Stimulated activated CD8-positive, alpha-beta memory T cell treated with anti-CD3 and anti-CD28 coated beads, Interleukin-4, amount 100 ng/mL, for 48 hours (primary cell): ENCODE results near the gene MRPL45.

Experiments
- DNase-seq: peaks from one replicate; pipeline ENCODE4 v3.0.0-alpha.2; 2020

Gene MRPL45

GRCh38 chr17:38349097-38349730 lies 52.2 kb downstream of the MRPL45 start:
- peak; percentile 91 for DNase-seq

DNA sequence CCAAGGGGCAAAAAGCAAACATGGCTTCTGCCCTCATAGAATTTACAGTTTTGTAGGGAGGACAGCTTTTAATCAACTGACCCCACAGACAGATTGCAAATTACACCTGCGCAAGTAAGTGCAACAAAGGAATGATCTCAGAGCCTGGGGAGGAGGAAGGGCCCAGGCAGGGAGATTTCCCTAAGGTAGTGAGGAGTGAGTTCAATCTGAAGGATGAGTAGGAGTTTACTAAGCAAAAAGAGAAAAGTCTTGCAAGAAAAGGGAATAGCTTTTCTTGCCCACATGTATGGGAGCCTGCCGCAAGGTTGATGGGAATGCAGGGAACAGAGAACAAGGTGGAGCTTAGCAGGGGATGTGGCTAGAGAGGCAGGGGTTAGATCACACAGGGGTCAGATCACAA lies 53.1 kb downstream of the MRPL45 start:
- DNase-seq: no peak

- peak; percentile 98 for DNase-seq
Measured at GRCh38 chr17:38351412-38352222, 54.6 kb downstream of the MRPL45 start, which contains the start of gene SOCS7. TSS of gene SOCS7 (plus strand) at chr17:38351844. CDS start at chr17:38352053, 209 bp downstream.

GRCh38 chr17:38352245-38353085 lies 55.5 kb downstream of the MRPL45 start:
- peak; percentile 42 for DNase-seq

GRCh38 chr17:38353086-38353604 lies 56.2 kb downstream of the MRPL45 start:
- no peak for DNase-seq

DNA sequence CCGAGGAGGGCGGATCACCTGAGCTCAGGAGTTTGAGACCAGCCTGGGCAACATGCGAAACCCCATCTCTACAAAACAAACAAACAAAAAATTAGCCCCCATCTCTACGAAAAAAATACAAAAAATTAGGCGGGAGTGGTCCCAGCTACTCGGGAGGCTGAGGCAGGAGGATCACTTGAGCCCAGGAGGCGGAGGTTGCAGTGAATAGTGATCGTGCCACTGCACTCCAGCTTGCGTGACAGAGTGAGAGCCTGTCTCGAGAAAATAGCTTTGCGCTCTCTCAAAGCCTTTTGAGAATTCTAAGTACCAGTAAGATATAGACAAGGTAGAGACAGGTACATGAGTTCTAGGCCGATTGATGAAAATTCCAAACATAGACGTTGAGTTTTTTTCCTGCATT lies 56.7 kb downstream of the MRPL45 start:
- DNase-seq: no peak

- DNase-seq: no peak
Measured at GRCh38 chr17:38354466-38354865, 57.5 kb downstream of the MRPL45 start.

DNA sequence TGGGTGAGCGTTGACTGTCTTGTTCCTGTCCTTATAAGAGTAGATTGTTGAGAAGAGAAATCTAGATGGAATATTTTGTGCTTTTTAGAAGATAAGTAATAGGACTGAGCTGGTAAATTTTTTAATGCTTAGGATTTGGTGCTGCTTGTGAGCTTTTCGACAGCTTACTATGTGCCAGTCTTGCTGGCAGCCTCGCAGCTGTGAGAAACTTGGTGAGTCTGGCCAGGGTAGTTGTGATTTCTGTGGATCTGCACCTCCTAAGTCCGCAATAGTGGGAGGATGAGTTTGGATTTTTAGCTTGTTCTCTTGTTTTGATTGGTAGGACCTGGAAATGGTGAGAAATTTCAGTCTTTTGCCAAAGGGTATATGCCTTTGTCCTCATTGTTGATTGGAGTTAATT lies 58.3 kb downstream of the MRPL45 start:
- DNase-seq: no peak

- DNase-seq: no peak
Measured at GRCh38 chr17:38357486-38358123, 60.6 kb downstream of the MRPL45 start.

GRCh38 chr17:38358586-38359513 lies 61.9 kb downstream of the MRPL45 start:
- no peak for DNase-seq

- DNase-seq: no peak
Measured at GRCh38 chr17:38361694-38362465, 64.9 kb downstream of the MRPL45 start.

GRCh38 chr17:38363016-38363415 lies 66.0 kb downstream of the MRPL45 start:
- no peak for DNase-seq

DNA sequence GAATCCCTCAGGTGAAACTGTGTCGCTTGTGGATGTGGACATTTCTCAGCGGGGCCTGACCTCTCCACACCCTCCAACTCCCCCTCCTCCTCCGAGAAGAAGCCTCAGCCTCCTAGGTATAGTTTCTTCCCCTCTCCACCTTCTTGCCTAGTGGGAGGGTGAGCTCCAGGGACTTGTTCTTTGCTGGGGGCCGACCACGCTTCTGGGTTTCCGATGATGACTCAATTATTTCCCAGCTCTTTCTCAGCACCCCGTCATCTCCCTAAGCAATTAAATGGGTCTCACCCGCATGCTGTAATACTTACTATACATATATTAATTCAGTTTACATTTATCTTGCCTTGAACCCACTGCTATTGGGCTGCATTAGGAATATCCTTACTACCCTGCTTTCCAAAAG lies 67.8 kb downstream of the MRPL45 start:
- no peak for DNase-seq

- DNase-seq: no peak
Measured at GRCh38 chr17:38369124-38369886, 72.3 kb downstream of the MRPL45 start.
